Ascending aorta (tissue), 2 donors: ENCODE measurements around the gene ST14. TPM values are rescaled to one million over a fixed set of nuclear protein-coding genes. Genes with fewer than 3 reads are reported as not detected.

ENCODE experiments used
- DNase-seq, 2 donors: peaks; one replicate each; pipeline ENCODE4 v3.0.0-alpha.2; 2019; ENCODE audit warnings: low spot score in 2 of 2
- H3K27ac ChIP-seq, 2 donors: fragments of 200-600 bp; sonication (generic); one replicate each; pipeline ENCODE4 v1.5.1; 2016 to 2017; ENCODE audit warnings: mild to moderate bottlenecking in 1 of 2
- H3K27me3 ChIP-seq: fragments of 200-600 bp; sonication (generic); one replicate; pipeline ENCODE4 v1.5.1; 2017
- H3K36me3 ChIP-seq, 2 donors: fragments of 200-600 bp; sonication (generic); one replicate each; pipeline ENCODE4 v1.5.1; 2016
- H3K4me1 ChIP-seq, 2 donors: fragments of 200-600 bp; sonication (generic); one replicate each; pipeline ENCODE4 v1.5.1; 2016 to 2017; ENCODE audit warnings: mild to moderate bottlenecking in 1 of 2
- H3K4me3 ChIP-seq, 2 donors: fragments of 200-600 bp; sonication (generic); one replicate each; pipeline ENCODE4 v1.5.1; 2016 to 2017; ENCODE audit warnings: mild to moderate bottlenecking in 1 of 2
- H3K9me3 ChIP-seq, 2 donors: fragments of 200-600 bp; sonication (generic); one replicate each; pipeline ENCODE4 v1.5.1; 2016
- intact Hi-C: fragments of 100-400 bp; cut with DNase I; formaldehyde crosslinking; loops from one replicate; pipeline ENCODE4 v1.15.1; 2023
- total RNA-seq: library from RNA; depleted of rRNA; stranded (reverse); fragments of >200 nt; gene quantifications from one replicate; pipeline ENCODE4 v1.1.0, GENCODE V29; 2016
- TF ChIP-seq, protein P1 (sequence below), 3 experiments: fragments of 200-600 bp in 2 of 3; fragments of 450-650 bp in 1 of 3; sonication (generic) in 2 of 3; IDR thresholded peaks; one replicate each; pipeline ENCODE4 v1.5.1; 2016 to 2019; ENCODE audit warnings: antibody characterized with exemption in 3 of 3, mild to moderate bottlenecking in 1 of 3, moderate library complexity in 1 of 3

ST14 gene
- total RNA-seq, 1 donor from 2014 or later = 5.4 TPM

- H3K36me3 ChIP-seq = no peaks in the 10 kb centered on the region
- H3K4me3 ChIP-seq = no peak overlapping the region
- no peaks in the 10 kb centered on the region for H3K27me3 ChIP-seq
- H3K27ac ChIP-seq = no peak overlapping the region
- no peak for DNase-seq
- H3K4me1 ChIP-seq = no peaks in the 10 kb centered on the region
- H3K9me3 ChIP-seq = no peaks in the 10 kb centered on the region
- TF ChIP-seq, protein P1, sequence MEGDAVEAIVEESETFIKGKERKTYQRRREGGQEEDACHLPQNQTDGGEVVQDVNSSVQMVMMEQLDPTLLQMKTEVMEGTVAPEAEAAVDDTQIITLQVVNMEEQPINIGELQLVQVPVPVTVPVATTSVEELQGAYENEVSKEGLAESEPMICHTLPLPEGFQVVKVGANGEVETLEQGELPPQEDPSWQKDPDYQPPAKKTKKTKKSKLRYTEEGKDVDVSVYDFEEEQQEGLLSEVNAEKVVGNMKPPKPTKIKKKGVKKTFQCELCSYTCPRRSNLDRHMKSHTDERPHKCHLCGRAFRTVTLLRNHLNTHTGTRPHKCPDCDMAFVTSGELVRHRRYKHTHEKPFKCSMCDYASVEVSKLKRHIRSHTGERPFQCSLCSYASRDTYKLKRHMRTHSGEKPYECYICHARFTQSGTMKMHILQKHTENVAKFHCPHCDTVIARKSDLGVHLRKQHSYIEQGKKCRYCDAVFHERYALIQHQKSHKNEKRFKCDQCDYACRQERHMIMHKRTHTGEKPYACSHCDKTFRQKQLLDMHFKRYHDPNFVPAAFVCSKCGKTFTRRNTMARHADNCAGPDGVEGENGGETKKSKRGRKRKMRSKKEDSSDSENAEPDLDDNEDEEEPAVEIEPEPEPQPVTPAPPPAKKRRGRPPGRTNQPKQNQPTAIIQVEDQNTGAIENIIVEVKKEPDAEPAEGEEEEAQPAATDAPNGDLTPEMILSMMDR (IDR thresholded peaks at IDR 0.05) = no peak
- intact Hi-C loops = no loop called here
Observed at GRCh38 chr11:130203766-130204702, 44.5 kb downstream of the ST14 start.

GRCh38 chr11:130204703-130205095, 45.1 kb downstream of the ST14 start:
- no peaks in the 10 kb centered on the region for H3K4me1 ChIP-seq
- no peak overlapping the region for H3K27ac ChIP-seq
- DNase-seq = no peak
- H3K36me3 ChIP-seq = no peaks in the 10 kb centered on the region
- H3K4me3 ChIP-seq = no peak overlapping the region
- no peaks in the 10 kb centered on the region for H3K9me3 ChIP-seq
- H3K27me3 ChIP-seq = no peaks in the 10 kb centered on the region
- TF ChIP-seq, protein P1 (IDR thresholded peaks at IDR 0.05) = no peak
- intact Hi-C loops = no loop called here

DNA sequence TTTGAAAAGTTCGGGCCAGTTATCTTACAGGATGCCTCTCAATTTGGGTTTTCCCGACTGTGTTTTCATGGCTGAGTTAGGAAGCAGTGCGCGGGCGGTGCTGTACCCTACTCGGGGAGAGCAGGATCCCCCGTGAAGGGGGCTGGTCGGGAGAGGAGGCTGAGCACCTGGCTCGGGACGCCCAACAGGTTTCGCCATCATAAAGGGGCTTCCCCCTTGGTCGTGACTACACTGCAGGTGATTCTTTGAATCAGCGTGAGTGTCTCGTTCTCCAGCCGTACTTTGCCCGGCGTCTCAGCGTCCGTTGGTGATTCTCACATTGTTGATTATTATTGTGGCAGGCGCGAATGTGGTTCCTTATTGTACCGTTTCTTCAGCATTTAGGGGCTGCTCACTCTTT, 46.6 kb downstream of the ST14 start:
- H3K36me3 ChIP-seq = no peaks in the 10 kb centered on the region

DNA sequence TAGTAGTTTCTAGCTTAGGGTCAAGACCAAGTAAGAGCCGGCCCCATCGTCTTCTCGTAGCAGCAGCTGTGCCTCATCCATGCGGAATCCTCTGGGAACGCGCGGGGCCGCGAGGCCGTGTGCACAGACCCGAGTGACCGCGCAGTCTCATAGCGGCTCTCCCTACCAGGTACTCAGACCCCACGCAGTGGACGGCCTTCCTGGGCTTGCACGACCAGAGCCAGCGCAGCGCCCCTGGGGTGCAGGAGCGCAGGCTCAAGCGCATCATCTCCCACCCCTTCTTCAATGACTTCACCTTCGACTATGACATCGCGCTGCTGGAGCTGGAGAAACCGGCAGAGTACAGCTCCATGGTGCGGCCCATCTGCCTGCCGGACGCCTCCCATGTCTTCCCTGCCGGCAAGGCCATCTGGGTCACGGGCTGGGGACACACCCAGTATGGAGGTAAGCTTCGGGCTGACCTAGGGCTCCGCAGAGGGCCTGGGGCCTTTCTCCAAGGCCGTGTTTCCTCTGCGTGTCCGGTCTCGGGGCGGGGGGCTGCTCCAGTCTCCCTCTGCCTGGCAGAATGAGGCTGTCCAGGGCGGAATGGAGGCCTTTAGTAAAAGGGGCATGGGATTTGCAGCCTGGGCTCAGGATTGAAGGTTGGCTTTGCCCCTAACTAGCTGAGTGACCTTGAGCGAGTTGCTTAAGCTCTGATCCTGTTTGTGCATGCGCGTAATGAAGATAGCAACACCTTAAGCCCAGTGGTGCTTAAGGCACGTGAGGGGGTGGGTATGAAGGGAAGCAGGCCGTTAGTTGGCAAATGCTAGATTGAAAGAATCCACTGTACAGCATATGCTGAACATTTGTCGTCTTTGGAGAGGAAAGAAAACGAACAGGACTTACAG, 48.9 kb downstream of the ST14 start:
- intact Hi-C loops = no loop called here
- DNase-seq = peak in 1 of 2 donors; percentile 54
- Histone ChIP-seq H3K9me3 (no peaks in the 10 kb centered on the region), H3K4me3 (no peak overlapping the region), H3K27me3 (no peaks in the 10 kb centered on the region), H3K4me1 (no peaks in the 10 kb centered on the region), H3K36me3 (no peaks in the 10 kb centered on the region), H3K27ac (no peak overlapping the region)
- TF ChIP-seq, protein P1 (IDR thresholded peaks at IDR 0.05) = no peak

More for the DNA sequence above, 46.6 kb downstream of the ST14 start:
- DNase-seq = peak in 1 of 2 donors; percentile 39
- H3K27ac ChIP-seq = no peak overlapping the region
- H3K4me1 ChIP-seq = no peaks in the 10 kb centered on the region
- TF ChIP-seq, protein P1 (IDR thresholded peaks at IDR 0.05) = no peak
- intact Hi-C loops = no loop called here
- H3K4me3 ChIP-seq = no peak overlapping the region
- no peaks in the 10 kb centered on the region for H3K27me3 ChIP-seq
- H3K9me3 ChIP-seq = no peaks in the 10 kb centered on the region

DNA sequence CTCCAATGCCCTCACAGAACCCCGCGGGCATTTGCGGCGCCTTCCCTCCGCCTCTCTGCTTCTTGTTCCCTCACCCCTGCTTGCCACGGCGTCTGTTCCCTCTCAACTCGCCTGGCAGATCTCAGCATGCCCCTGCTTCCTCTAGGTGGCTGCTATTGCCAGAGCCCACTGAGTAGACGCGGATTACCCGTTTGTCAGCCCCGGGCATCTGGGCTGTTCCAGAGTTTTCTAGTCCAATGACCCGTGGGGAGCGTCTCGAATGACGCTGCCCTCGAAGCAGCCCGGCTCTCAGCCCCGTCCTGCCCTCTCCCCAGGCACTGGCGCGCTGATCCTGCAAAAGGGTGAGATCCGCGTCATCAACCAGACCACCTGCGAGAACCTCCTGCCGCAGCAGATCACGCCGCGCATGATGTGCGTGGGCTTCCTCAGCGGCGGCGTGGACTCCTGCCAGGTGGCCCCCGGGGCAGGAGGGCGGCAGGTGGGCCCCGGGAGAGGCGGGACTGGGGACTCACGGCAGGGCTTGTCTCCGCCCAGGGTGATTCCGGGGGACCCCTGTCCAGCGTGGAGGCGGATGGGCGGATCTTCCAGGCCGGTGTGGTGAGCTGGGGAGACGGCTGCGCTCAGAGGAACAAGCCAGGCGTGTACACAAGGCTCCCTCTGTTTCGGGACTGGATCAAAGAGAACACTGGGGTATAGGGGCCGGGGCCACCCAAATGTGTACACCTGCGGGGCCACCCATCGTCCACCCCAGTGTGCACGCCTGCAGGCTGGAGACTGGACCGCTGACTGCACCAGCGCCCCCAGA, 49.7 kb downstream of the ST14 start:
- H3K36me3 ChIP-seq = no peaks in the 10 kb centered on the region
- H3K27ac ChIP-seq = no peak overlapping the region
- peak in 1 of 2 donors; percentile 55 for DNase-seq
- H3K9me3 ChIP-seq = no peaks in the 10 kb centered on the region
- H3K4me1 ChIP-seq = no peaks in the 10 kb centered on the region
- no peaks in the 10 kb centered on the region for H3K27me3 ChIP-seq
- TF ChIP-seq, protein P1 (IDR thresholded peaks at IDR 0.05) = no peak
- H3K4me3 ChIP-seq = no peak overlapping the region
- intact Hi-C loops = no loop called here
